Body of pancreas (tissue), 4 donors: ENCODE results near the gene SLC19A1.

Experiments used
- POLR2A ChIP-seq, 3 donors: fragments of 450-650 bp; IDR thresholded peaks; one replicate each; pipeline ENCODE4 v1.6.1; 2016; ENCODE audit warnings: antibody characterized with exemption in 3 of 3, mild to moderate bottlenecking in 2 of 3
- TF ChIP-seq, protein P1 (sequence below), 7 experiments: fragments of 450-650 bp in 4 of 7; fragments of 200-600 bp in 3 of 7; sonication (generic) in 3 of 7; IDR thresholded peaks; one replicate each; pipeline ENCODE4 v1.5.1; 2016 to 2019; ENCODE audit warnings: antibody characterized with exemption in 7 of 7

GRCh38 chr21:45543371-45543709 is 1.1 kb upstream of the SLC19A1 start:
- TF ChIP-seq, protein P1, sequence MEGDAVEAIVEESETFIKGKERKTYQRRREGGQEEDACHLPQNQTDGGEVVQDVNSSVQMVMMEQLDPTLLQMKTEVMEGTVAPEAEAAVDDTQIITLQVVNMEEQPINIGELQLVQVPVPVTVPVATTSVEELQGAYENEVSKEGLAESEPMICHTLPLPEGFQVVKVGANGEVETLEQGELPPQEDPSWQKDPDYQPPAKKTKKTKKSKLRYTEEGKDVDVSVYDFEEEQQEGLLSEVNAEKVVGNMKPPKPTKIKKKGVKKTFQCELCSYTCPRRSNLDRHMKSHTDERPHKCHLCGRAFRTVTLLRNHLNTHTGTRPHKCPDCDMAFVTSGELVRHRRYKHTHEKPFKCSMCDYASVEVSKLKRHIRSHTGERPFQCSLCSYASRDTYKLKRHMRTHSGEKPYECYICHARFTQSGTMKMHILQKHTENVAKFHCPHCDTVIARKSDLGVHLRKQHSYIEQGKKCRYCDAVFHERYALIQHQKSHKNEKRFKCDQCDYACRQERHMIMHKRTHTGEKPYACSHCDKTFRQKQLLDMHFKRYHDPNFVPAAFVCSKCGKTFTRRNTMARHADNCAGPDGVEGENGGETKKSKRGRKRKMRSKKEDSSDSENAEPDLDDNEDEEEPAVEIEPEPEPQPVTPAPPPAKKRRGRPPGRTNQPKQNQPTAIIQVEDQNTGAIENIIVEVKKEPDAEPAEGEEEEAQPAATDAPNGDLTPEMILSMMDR (IDR thresholded peaks at IDR 0.05), result no peak
- no peak for TF ChIP-seq POLR2A (IDR thresholded peaks at IDR 0.05)
